ENCODE data around the gene EN1. TPM values are rescaled to one million over a fixed set of nuclear protein-coding genes. Genes with fewer than 3 reads are reported as not detected.

The EN1 gene
- polyA plus RNA-seq, 1 donor (not counting 4 experiments of a cell fraction or from before 2014, with no cell fraction given), result 0.05 TPM

- dilution Hi-C loops (cut with MboI; ENCODE audit: extremely low pct_ligation_motif_present, low sequenced_read_pairs), result no loop called here
- peaks cover 44% of the 10 kb centered on the region for H3K27me3 ChIP-seq (ENCODE audit: control insufficient read depth, extremely low read depth, insufficient read depth, low read length)
These were observed 11.8 kb upstream of the EN1 start for GRCh38 chr2:118859157-118859770.

DNA sequence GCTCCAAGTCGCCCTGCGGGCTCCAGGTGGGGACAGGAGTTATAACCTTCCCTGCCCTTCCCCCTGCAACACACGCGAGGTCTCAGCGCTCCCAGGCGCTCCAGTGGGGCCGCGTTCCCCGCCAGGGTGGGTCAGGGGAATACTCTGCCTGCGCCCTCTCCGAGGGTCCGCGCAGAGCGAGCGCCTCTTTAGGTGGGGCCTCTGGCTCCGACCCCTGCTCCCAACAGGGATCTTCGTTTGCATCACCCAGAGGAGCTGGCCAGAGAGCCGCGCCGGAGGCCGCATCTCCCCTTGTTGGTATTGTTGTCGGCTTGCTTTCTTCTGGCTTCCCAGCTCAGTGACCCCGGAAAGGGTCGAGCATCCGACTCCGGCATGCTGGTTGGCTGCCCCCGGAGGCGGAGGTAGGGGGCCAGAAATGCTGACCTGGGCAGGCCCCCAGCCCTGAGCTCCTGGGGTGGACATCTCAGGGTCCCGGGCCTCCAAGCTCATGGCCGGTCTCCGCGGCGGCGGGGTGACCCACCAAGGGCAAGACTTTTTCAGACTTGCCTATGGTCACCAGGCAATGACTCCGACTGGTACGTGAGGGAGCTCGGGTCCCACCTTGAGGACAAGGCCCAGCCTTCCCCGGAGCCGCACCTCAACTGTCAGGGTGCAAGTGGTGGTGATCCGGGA lies 11.2 kb upstream of the EN1 start:
- Histone ChIP-seq H2AFZ (ENCODE audit: control insufficient read depth, low read length) (no peak overlapping the region), H3K9me1 (ENCODE audit: control insufficient read depth, extremely low read depth, insufficient read depth, low read length) (no peaks in the 10 kb centered on the region), H3K36me3 (ENCODE audit: control insufficient read depth in 2 of 2, extremely low read depth in 1 of 2, insufficient read depth in 2 of 2, low read length in 2 of 2) (no peaks in the 10 kb centered on the region), H3K9ac (ENCODE audit: control insufficient read depth, extremely low read depth, insufficient read depth, low read length) (no peak overlapping the region), H3K4me2 (ENCODE audit: control insufficient read depth, extremely low read depth, insufficient read depth, low read depth, low read length) (no peak overlapping the region), H3K79me2 (ENCODE audit: control insufficient read depth, insufficient read depth, low read length) (no peaks in the 10 kb centered on the region), H3K4me1 (ENCODE audit: control insufficient read depth, extremely low read depth, insufficient read depth, low read length) (peaks cover 14% of the 10 kb centered on the region), H3K4me3 (ENCODE audit: control insufficient read depth in 2 of 3, extremely low read depth in 1 of 3, insufficient read depth in 2 of 3, low read depth in 1 of 3, low read length in 3 of 3) (no peak overlapping the region), H3K9me3 (ENCODE audit: control insufficient read depth, low read depth, low read length) (no peaks in the 10 kb centered on the region), H3K27me3 (ENCODE audit: control insufficient read depth, extremely low read depth, insufficient read depth, low read length) (peaks cover 48% of the 10 kb centered on the region), H4K20me1 (ENCODE audit: control insufficient read depth, extremely low read depth, insufficient read depth, low read length) (no peaks in the 10 kb centered on the region), H3K27ac (ENCODE audit: control insufficient read depth, insufficient read depth, low read length) (no peak overlapping the region)
- no peak for DNase-seq (ENCODE audit: low read depth, low spot score)
- FAIRE-seq, result no peak
- TF ChIP-seq CTCF (optimal IDR thresholded peaks at IDR 0.05 in 1 of 3, IDR thresholded peaks at IDR 0.05 in 1 of 3, conservative IDR thresholded peaks at IDR 0.05 in 1 of 3; ENCODE audit: extremely low read depth in 1 of 3, insufficient read depth in 2 of 3, low read length in 3 of 3), result no peak
- no peak for TF ChIP-seq EZH2 (IDR thresholded peaks at IDR 0.05; ENCODE audit: low read length)
- dilution Hi-C loops (cut with MboI; ENCODE audit: extremely low pct_ligation_motif_present, low sequenced_read_pairs), result no loop called here

More at GRCh38 chr2:118859157-118859770, 11.8 kb upstream of the EN1 start:
- no peaks in the 10 kb centered on the region for H3K9me1 ChIP-seq (ENCODE audit: control insufficient read depth, extremely low read depth, insufficient read depth, low read length)
- TF ChIP-seq CTCF (optimal IDR thresholded peaks at IDR 0.05 in 1 of 3, IDR thresholded peaks at IDR 0.05 in 1 of 3, conservative IDR thresholded peaks at IDR 0.05 in 1 of 3; ENCODE audit: extremely low read depth in 1 of 3, insufficient read depth in 2 of 3, low read length in 3 of 3) (no peak), EZH2 (IDR thresholded peaks at IDR 0.05; ENCODE audit: low read length) (no peak)
- no peaks in the 10 kb centered on the region for H3K79me2 ChIP-seq (ENCODE audit: control insufficient read depth, insufficient read depth, low read length)
- H3K36me3 ChIP-seq (ENCODE audit: control insufficient read depth in 2 of 2, extremely low read depth in 1 of 2, insufficient read depth in 2 of 2, low read length in 2 of 2), result no peaks in the 10 kb centered on the region
- H3K4me2 ChIP-seq (ENCODE audit: control insufficient read depth, extremely low read depth, insufficient read depth, low read depth, low read length), result no peak overlapping the region
- FAIRE-seq (no peak), DNase-seq (ENCODE audit: low read depth, low spot score) (no peak)
- no peak overlapping the region for H2AFZ ChIP-seq (ENCODE audit: control insufficient read depth, low read length)
- no peaks in the 10 kb centered on the region for H4K20me1 ChIP-seq (ENCODE audit: control insufficient read depth, extremely low read depth, insufficient read depth, low read length)
- H3K4me1 ChIP-seq (ENCODE audit: control insufficient read depth, extremely low read depth, insufficient read depth, low read length), result peaks cover 14% of the 10 kb centered on the region
- no peak overlapping the region for H3K9ac ChIP-seq (ENCODE audit: control insufficient read depth, extremely low read depth, insufficient read depth, low read length)
- no peak overlapping the region for H3K4me3 ChIP-seq (ENCODE audit: control insufficient read depth in 2 of 3, extremely low read depth in 1 of 3, insufficient read depth in 2 of 3, low read depth in 1 of 3, low read length in 3 of 3)
- no peak overlapping the region for H3K27ac ChIP-seq (ENCODE audit: control insufficient read depth, insufficient read depth, low read length)
- no peaks in the 10 kb centered on the region for H3K9me3 ChIP-seq (ENCODE audit: control insufficient read depth, low read depth, low read length)

Measured in keratinocyte (primary cell).